ENCODE data around the gene CLCA4. TPM values are rescaled to one million over a fixed set of nuclear protein-coding genes. Genes with fewer than 3 reads are reported as not detected.

The CLCA4 gene
- total RNA-seq, 3 donors from 2014 or later (not counting 1 experiment from before 2014, with no cell fraction given) = not detected

DNA sequence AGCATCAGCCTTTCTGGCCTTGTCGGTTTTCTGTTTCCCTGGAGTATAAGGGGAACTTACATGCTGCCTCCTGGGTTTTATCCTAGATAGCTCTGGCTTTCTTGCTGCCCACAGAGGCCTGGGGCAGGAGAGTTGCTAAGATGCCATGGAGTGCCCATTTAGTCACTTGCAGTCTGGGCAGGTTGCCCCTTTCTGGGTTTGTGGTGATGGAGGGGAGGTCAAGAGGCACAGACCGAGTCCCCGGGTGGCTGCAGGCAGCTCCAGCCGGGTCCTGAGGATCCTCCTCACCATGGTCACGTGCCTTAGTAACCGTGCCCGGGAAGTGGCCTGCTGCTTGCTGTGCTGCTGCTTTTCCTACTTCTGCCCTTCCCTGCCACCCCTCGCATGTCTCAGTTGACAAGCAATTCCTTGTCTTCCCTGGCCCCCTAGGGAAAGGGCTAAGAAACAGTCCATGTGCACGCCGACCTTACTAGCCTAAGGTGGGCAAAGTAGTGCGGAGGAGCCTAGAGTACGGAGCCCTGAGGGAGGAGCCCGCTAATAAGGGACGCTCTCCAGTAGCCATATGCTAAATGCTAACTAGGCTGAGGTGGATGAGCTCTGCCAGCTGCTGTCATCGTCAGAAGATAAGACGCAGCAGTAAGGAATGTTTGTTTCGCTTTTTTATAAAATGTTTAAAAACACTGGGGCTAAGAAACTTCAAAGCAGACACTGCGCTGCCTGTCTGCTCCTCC, 43.3 kb upstream of the CLCA4 start:
- 68% methylated on average over 18 of the region's 18 CpGs for WGBS (ENCODE audit: insufficient coverage)
- DNase-seq = peak in 1 of 2 donors; percentile 14
- Mint-ChIP-seq H3K27ac (peak overlapping the region in 1 of 2 donors; percentile 35), H3K4me3 (peak overlapping the region; percentile 37), H3K36me3 (no peaks in the 10 kb centered on the region), H3K27me3 (ENCODE audit: low read depth in 2 of 2) (peaks cover 10 to 16% of the 10 kb centered on the region in 2 donors), H3K4me1 (peaks cover 6 to 16% of the 10 kb centered on the region in 2 donors), H3K9me3 (no peaks in the 10 kb centered on the region)
- Histone ChIP-seq H3K27me3 (ENCODE audit: control insufficient read depth, insufficient read depth, low read length) (peaks cover 3% of the 10 kb centered on the region), H3K4me1 (ENCODE audit: control insufficient read depth, insufficient read depth, low read length) (peaks cover 18% of the 10 kb centered on the region), H3K27ac (ENCODE audit: low read length) (no peak overlapping the region), H3K36me3 (ENCODE audit: control insufficient read depth, insufficient read depth, low read length) (no peaks in the 10 kb centered on the region), H3K9me3 (ENCODE audit: control insufficient read depth, insufficient read depth, low read length) (no peaks in the 10 kb centered on the region), H3K4me3 (ENCODE audit: low read length) (no peak overlapping the region)
- intact Hi-C loops (cut with micrococcal nuclease) = loop anchor here (5.0 kb wide), 2 partner anchors 106 to 184 kb away; partner anchors contain the start of gene ODF2L
- ATAC-seq = no peak
- TF ChIP-seq, protein P1, sequence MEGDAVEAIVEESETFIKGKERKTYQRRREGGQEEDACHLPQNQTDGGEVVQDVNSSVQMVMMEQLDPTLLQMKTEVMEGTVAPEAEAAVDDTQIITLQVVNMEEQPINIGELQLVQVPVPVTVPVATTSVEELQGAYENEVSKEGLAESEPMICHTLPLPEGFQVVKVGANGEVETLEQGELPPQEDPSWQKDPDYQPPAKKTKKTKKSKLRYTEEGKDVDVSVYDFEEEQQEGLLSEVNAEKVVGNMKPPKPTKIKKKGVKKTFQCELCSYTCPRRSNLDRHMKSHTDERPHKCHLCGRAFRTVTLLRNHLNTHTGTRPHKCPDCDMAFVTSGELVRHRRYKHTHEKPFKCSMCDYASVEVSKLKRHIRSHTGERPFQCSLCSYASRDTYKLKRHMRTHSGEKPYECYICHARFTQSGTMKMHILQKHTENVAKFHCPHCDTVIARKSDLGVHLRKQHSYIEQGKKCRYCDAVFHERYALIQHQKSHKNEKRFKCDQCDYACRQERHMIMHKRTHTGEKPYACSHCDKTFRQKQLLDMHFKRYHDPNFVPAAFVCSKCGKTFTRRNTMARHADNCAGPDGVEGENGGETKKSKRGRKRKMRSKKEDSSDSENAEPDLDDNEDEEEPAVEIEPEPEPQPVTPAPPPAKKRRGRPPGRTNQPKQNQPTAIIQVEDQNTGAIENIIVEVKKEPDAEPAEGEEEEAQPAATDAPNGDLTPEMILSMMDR (IDR thresholded peaks at IDR 0.05) = no peak

DNA sequence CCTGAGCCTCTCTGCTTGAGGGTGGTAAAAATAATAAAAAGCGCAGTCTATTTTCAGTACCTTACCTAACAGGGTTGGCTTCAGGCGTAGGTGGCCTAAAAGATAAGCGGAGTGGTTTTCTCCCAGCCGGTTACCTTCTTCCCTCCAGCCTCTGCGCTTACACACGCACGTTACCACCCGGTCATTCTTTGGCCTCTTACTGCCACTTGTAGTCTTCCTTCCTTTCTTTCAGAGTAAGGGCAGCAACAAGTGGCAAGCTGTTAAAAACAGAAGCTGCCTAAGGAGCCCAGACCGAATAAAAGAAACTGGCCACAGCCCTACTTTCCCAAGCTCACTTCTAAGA, 42.8 kb upstream of the CLCA4 start:
- Histone ChIP-seq H3K36me3 (ENCODE audit: control insufficient read depth, insufficient read depth, low read length) (no peaks in the 10 kb centered on the region), H3K27ac (ENCODE audit: low read length) (no peak overlapping the region), H3K4me1 (ENCODE audit: control insufficient read depth, insufficient read depth, low read length) (peaks cover 18% of the 10 kb centered on the region), H3K9me3 (ENCODE audit: control insufficient read depth, insufficient read depth, low read length) (no peaks in the 10 kb centered on the region), H3K4me3 (ENCODE audit: low read length) (no peak overlapping the region), H3K27me3 (ENCODE audit: control insufficient read depth, insufficient read depth, low read length) (peaks cover 3% of the 10 kb centered on the region)
- DNase-seq (no peak), ATAC-seq (no peak)
- intact Hi-C loops (cut with micrococcal nuclease) = loop anchor here (5.0 kb wide), 2 partner anchors 107 to 183 kb away; partner anchors contain the start of gene ODF2L
- WGBS (ENCODE audit: insufficient coverage) = 31% methylated on average over 9 of the region's 9 CpGs
- Mint-ChIP-seq H3K4me1 (peaks cover 6 to 16% of the 10 kb centered on the region in 2 donors), H3K4me3 (peak overlapping the region; percentile 22), H3K27ac (no peak overlapping the region), H3K36me3 (no peaks in the 10 kb centered on the region), H3K27me3 (ENCODE audit: low read depth in 2 of 2) (peaks cover 9 to 12% of the 10 kb centered on the region in 2 donors), H3K9me3 (no peaks in the 10 kb centered on the region)
- TF ChIP-seq, protein P1 (IDR thresholded peaks at IDR 0.05) = no peak

DNA sequence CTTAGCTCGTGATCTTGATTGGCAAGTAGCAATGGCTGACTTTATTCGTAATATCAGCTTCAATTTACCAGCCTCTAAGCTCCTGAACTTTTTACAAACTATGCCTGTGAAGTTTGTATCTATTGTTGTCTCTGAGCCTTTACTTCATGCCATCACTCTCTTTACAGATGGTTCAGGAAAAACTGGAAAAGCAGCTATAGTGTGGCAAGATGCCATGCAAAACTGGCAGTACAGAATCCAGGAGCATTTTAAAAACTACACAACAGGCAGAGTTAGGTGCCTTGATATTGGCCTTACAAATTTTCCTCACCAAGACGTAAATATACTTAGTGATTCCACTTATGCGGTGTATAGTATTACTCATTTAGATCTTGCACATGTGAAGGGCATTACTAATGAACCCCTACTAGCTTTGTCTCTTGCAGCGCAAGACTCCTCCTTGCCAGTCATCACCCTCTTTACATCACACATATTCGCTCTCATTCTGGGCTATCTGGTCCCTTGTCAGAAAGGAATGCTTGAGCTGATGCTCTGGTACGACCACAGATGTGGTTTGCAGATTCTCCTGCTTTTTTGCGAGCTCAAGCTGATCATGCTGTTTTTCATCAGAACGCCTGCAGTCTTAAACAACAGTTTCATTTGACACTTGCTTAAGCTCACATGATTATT, 41.8 kb upstream of the CLCA4 start:
- Mint-ChIP-seq H3K27ac (no peak overlapping the region), H3K4me3 (no peak overlapping the region), H3K4me1 (peaks cover 6 to 16% of the 10 kb centered on the region in 2 donors), H3K9me3 (no peaks in the 10 kb centered on the region), H3K27me3 (ENCODE audit: low read depth in 2 of 2) (peaks cover 12% of the 10 kb centered on the region in 2 donors), H3K36me3 (no peaks in the 10 kb centered on the region)
- Histone ChIP-seq H3K36me3 (ENCODE audit: control insufficient read depth, insufficient read depth, low read length) (no peaks in the 10 kb centered on the region), H3K9me3 (ENCODE audit: control insufficient read depth, insufficient read depth, low read length) (no peaks in the 10 kb centered on the region), H3K27me3 (ENCODE audit: control insufficient read depth, insufficient read depth, low read length) (peaks cover 3% of the 10 kb centered on the region), H3K4me3 (ENCODE audit: low read length) (no peak overlapping the region), H3K27ac (ENCODE audit: low read length) (no peak overlapping the region), H3K4me1 (ENCODE audit: control insufficient read depth, insufficient read depth, low read length) (peaks cover 18% of the 10 kb centered on the region)
- DNase-seq (no peak), ATAC-seq (no peak)
- 81% methylated on average over 8 of the region's 9 CpGs for WGBS (ENCODE audit: insufficient coverage)
- intact Hi-C loops (cut with micrococcal nuclease) = loop anchor here (5.0 kb wide), 2 partner anchors 108 to 182 kb away; partner anchors contain the start of gene ODF2L
- TF ChIP-seq, protein P1 (IDR thresholded peaks at IDR 0.05) = no peak
